Natural killer cell treated with Interleukin-12 subunit alpha and Interleukin-12 subunit beta and Interleukin-15 and Interleukin-18, amount 100 ng/mL, for 72 hours (primary cell): Measurements from ENCODE around the gene PSME3IP1. TPM values are rescaled to one million over a fixed set of nuclear protein-coding genes. Genes with fewer than 3 reads are reported as not detected.
A peak's percentile ranks its signal among the peaks of the same experiment; 100 is the strongest.
"Not testable (repeated sequence)": the region's sequence is repeated elsewhere in the genome, so short reads cannot be mapped to it uniquely, and the experiment has no call there.

Source experiments
- ATAC-seq, 2 donors: fragments of 150-1000 bp; cut with Tn5 transposase in 1 of 2; sonication (Bioruptor Pico), chemical (Tn5 transposase) in 1 of 2; 2 replicates each; pipeline ENCODE4 v1.10.0; 2021
- DNase-seq: peaks from one replicate; pipeline ENCODE4 v3.0.0; 2022; ENCODE audit warnings: low spot score
- H3K27ac Mint-ChIP-seq, 2 donors: 1 replicate in 1 of 2; 2 replicates in 1 of 2; pipeline ENCODE4 v1.8.0; 2022; ENCODE audit warnings: mixed read lengths in 2 of 2, mild to moderate bottlenecking in 1 of 2, moderate library complexity in 1 of 2
- H3K27me3 Mint-ChIP-seq, 2 donors: 1 replicate in 1 of 2; 2 replicates in 1 of 2; pipeline ENCODE4 v1.8.0; 2022; ENCODE audit warnings: mixed read lengths in 2 of 2
- H3K36me3 Mint-ChIP-seq: one replicate; pipeline ENCODE4 v1.8.0; 2022; ENCODE audit warnings: mixed read lengths
- H3K4me1 Mint-ChIP-seq, 2 donors: 1 replicate in 1 of 2; 2 replicates in 1 of 2; pipeline ENCODE4 v1.8.0; 2022; ENCODE audit warnings: low read depth in 2 of 2, mixed read lengths in 2 of 2, mild to moderate bottlenecking in 1 of 2
- H3K4me3 Mint-ChIP-seq: one replicate; pipeline ENCODE4 v1.8.0; 2022; ENCODE audit warnings: mixed read lengths
- H3K9me3 Mint-ChIP-seq: 2 replicates; pipeline ENCODE4 v1.8.0; 2022; ENCODE audit warnings: mixed read lengths
- total RNA-seq, 2 donors: library from RNA; stranded (reverse); gene quantifications; one replicate each; pipeline ENCODE4 v1.2.3, GENCODE V29; 2022

Gene PSME3IP1
- total RNA-seq, 2 donors from 2014 or later = 117 to 121 TPM

DNA sequence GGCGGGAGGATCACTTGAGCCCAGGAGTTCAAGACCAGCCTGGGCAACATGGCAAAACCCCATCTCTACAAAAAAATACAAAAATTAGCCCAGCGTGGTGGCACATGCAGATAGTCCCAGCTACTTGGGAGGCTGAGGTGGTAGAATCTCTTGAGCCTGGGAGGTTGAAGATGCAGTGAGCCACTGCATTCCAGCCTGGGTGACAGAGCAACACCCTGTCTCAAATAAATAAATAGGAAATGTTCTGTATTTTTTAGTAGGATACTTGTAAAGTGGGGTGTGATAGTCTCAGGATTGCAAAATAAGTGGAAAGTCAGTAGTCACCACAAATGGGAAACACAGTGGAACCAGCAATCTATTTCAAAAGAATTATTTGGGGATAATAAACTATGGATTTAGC is 4.3 kb upstream of the PSME3IP1 start:
- Mint-ChIP-seq H3K4me1 (peaks cover 34 to 35% of the 10 kb centered on the region in 2 donors), H3K27ac (no peak overlapping the region), H3K27me3 (no peaks in the 10 kb centered on the region), H3K9me3 (no peaks in the 10 kb centered on the region), H3K4me3 (no peak overlapping the region), H3K36me3 (no peaks in the 10 kb centered on the region)
- ATAC-seq = no peak
- DNase-seq = no peak

DNA sequence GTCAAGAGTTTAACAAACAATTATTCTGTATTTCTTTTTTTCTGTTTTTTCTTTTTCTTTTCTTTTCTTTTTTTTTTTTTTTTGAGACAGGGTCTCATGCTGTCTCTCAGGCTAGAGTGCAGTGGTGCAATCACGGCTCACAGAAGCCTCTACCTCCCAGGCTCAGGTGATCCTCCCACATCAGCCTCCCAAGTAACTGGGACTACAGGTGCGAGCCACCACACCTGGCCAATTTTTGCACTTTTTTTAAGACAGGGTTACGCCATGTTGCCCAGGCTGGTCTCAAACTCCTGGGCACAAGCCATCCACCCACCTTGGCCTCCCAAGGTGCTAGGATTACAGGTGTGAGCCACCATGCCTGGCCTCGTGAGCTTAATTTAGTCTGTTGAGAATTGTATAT is 3.7 kb upstream of the PSME3IP1 start:
- H3K27me3 Mint-ChIP-seq, H3K27ac Mint-ChIP-seq, H3K36me3 Mint-ChIP-seq, H3K4me3 Mint-ChIP-seq, H3K9me3 Mint-ChIP-seq, DNase-seq, ATAC-seq: not testable (repeated sequence)
- peaks cover 37 to 39% of the 10 kb centered on the region in 2 donors for H3K4me1 Mint-ChIP-seq

GRCh38 chr16:57188711-57189002 is 2.8 kb upstream of the PSME3IP1 start:
- Mint-ChIP-seq H3K27me3 (no peaks in the 10 kb centered on the region), H3K9me3 (no peaks in the 10 kb centered on the region), H3K27ac (no peak overlapping the region), H3K36me3 (no peaks in the 10 kb centered on the region), H3K4me3 (peak overlapping the region; percentile 99), H3K4me1 (peaks cover 40% of the 10 kb centered on the region in 2 donors)
- no peak for ATAC-seq
- no peak for DNase-seq

DNA sequence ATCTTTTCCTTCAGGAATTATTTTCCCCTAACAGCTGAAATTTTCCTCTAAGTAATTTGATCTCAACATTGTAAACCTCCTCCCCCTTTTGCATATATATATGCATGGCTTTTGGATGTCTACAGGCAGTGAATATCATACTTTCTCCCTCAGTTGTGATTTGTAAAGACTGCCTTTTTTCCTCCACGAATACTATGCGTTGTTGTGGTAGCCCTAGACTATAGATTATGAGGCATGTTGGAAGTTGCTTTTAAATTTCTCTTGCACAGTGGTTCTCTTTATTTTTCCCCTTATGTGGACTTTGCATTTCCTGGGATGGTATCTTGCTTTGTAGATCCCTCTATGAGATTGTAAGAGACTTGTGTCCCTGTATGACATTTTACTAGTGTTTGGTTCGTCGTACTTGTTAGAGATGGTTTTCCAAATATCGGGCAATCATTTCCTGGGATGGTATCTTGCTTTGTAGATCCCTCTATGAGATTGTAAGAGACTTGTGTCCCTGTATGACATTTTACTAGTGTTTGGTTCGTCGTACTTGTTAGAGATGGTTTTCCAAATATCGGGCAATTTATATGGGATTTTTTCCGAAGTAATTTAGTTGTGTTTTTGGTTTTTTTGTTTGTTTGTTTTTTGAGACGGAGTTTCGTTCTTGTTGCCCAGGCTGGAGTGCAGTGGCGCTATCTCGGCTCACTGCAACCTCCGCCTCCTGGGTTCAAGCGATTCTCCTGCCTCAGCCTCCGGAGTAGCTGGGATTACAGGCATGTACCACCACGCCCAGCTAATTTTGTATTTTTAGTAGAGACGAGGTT is 2.3 kb upstream of the PSME3IP1 start:
- DNase-seq, H3K27me3 Mint-ChIP-seq, ATAC-seq, H3K9me3 Mint-ChIP-seq, H3K36me3 Mint-ChIP-seq: not testable (repeated sequence)
- Mint-ChIP-seq H3K4me3 (peak overlapping the region; percentile 99), H3K27ac (peak overlapping the region in 1 of 2 donors; percentile 98), H3K4me1 (peaks cover 38 to 39% of the 10 kb centered on the region in 2 donors)

DNA sequence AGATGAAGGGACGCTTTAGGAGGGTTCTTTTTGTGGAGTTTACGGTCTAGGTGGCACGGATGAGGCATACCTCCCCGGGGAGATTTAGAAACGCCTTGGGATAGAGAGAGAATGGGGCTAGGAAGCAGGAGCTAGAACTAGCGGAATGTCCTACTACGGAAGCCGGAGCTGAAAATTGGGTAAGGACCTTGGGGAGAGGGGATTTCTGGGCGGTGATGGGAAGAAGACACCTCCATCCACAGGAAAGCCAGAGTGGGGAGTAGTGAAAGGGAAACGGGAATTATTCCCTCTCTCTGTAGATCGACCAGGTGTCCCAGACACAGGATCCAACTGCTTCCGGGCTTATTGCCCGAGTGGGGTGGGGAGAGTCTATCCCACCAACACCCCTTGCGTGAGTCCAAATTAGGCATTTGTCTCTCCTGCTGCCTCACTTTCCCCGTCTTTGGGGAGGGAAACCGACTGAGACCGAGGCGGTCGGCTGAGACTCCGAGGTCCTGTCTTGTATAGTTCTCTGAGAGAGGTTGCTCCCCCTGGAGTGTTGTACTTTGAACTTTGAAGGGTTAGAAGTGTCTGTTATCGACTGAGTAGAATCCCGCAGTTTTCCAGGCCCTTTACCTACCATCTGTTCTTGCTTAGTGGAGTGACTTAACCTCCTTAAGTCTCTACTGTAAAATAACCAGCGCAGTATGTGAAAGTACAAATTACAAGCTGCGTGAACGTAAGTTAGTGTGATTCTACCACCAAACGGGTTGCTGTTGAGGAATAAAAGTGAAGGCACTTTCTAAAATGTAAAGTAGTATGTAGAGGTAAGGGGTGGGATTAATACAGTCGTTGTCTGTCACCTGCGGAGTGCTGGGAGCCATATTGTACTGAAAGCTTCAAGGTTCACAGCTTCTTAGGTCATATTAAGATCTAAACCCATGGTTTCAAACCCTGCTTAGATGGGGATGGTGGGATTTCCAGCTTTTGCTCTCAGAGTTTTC is 1.3 kb upstream of the PSME3IP1 start:
- H3K27me3 Mint-ChIP-seq = no peaks in the 10 kb centered on the region
- DNase-seq (no peak), ATAC-seq (no peak)
- H3K4me3 Mint-ChIP-seq = peak overlapping the region; percentile 99
- H3K4me1 Mint-ChIP-seq = peaks cover 35 to 39% of the 10 kb centered on the region in 2 donors
- H3K36me3 Mint-ChIP-seq = no peaks in the 10 kb centered on the region
- peak overlapping the region; percentile 90 to 98 for H3K27ac Mint-ChIP-seq
- no peaks in the 10 kb centered on the region for H3K9me3 Mint-ChIP-seq

GRCh38 chr16:57185446-57185944 is 344 bp downstream of the PSME3IP1 start:
- no peaks in the 10 kb centered on the region for H3K9me3 Mint-ChIP-seq
- H3K27me3 Mint-ChIP-seq = no peaks in the 10 kb centered on the region
- H3K27ac Mint-ChIP-seq = peak overlapping the region; percentile 90 to 98
- no peaks in the 10 kb centered on the region for H3K36me3 Mint-ChIP-seq
- DNase-seq = peak; percentile 73
- H3K4me3 Mint-ChIP-seq = peak overlapping the region; percentile 99
- peak; percentile 30 to 42 for ATAC-seq
- peaks cover 35 to 36% of the 10 kb centered on the region in 2 donors for H3K4me1 Mint-ChIP-seq

DNA sequence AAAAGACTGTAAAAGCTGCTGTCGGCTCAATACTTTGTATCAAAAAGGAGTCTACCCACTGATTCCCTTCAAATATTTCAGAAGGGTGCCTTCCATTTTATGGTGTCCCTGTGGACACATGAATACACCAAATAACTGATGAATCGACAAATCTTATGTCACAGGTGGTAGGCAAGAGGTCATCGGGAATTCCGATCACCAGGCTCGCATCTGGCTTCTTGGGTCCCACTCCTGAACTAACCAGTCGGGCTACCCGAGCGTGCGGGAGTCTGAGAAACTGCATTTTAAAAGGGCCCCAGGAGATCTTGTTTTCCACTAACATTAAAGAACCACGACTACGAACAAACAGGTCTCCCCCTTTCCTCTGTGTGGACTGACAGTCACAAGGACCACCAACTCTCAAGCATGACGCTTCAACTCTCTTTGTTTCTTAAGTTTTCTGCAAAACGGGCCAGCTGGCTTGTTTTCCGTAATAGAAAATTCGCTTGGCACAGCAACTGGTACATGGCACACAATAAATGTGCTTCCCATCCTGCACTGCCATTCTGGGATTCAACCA is 873 bp downstream of the PSME3IP1 start:
- no peak for ATAC-seq
- Mint-ChIP-seq H3K27ac (peak overlapping the region; percentile 90 to 98), H3K27me3 (no peaks in the 10 kb centered on the region), H3K9me3 (no peaks in the 10 kb centered on the region), H3K4me1 (peaks cover 35 to 36% of the 10 kb centered on the region in 2 donors), H3K36me3 (no peaks in the 10 kb centered on the region), H3K4me3 (peak overlapping the region; percentile 99)
- DNase-seq = no peak

DNA sequence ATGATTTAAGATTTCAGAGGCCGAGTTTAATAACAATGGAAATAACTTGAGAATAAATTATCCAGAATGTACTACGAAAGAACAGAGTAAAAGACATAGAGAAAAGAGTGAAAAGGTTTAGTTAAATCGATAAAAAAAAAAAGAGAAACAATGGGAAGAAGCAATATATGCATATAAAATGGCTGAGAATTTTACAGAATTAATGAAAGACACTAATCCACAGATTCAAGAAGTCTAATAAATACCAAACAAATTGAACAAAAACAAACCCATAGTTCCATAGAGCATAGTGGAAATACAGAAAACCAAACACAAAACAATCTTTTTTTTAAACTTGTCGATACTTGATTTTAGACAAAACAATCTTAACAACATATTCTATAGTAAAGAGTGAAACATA is 1.7 kb downstream of the PSME3IP1 start:
- Mint-ChIP-seq H3K4me1 (peaks cover 35 to 36% of the 10 kb centered on the region in 2 donors), H3K27ac (peak overlapping the region; percentile 90 to 98), H3K4me3 (peak overlapping the region; percentile 99), H3K27me3 (no peaks in the 10 kb centered on the region), H3K36me3 (no peaks in the 10 kb centered on the region), H3K9me3 (no peaks in the 10 kb centered on the region)
- no peak for ATAC-seq
- DNase-seq = no peak

DNA sequence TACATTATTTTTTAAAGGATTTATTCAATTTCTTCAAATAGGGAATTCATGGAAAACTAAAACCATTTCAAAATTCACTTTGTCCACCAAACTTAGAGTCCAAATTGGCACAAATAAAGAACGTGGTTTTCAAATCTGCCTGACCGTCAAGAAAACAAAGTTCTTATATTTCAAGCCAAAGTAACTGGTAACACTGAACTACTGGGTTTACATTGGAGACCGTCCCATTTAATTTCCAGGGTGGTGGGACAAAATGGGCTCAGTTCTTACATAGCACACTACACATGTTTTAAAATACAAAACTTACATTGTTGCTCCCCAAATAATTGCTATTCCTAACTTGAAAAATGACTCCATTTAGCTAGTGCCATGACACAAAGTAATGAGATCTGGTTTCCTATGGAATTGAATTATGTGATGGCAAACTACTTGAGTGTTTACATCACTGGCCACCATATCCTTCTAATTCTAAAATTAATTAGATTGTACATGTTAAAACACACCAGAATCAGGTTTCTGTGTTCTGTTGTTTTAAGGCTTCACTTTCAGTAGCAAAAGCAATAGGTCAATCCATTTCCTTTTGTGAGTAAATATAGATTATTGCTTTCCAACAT is 6.5 kb downstream of the PSME3IP1 start:
- DNase-seq = no peak
- no peaks in the 10 kb centered on the region for H3K27me3 Mint-ChIP-seq
- no peak for ATAC-seq
- no peak overlapping the region for H3K4me3 Mint-ChIP-seq
- H3K36me3 Mint-ChIP-seq = no peaks in the 10 kb centered on the region
- no peaks in the 10 kb centered on the region for H3K9me3 Mint-ChIP-seq
- H3K27ac Mint-ChIP-seq = no peak overlapping the region
- peaks cover 7 to 9% of the 10 kb centered on the region in 2 donors for H3K4me1 Mint-ChIP-seq

GRCh38 chr16:57178793-57179212 is 7.0 kb downstream of the PSME3IP1 start:
- no peak for ATAC-seq
- no peak for DNase-seq
- peaks cover 2 to 6% of the 10 kb centered on the region in 2 donors for H3K4me1 Mint-ChIP-seq
- H3K27ac Mint-ChIP-seq = no peak overlapping the region
- no peaks in the 10 kb centered on the region for H3K27me3 Mint-ChIP-seq
- H3K36me3 Mint-ChIP-seq = no peaks in the 10 kb centered on the region
- H3K9me3 Mint-ChIP-seq = no peaks in the 10 kb centered on the region
- H3K4me3 Mint-ChIP-seq = no peak overlapping the region

DNA sequence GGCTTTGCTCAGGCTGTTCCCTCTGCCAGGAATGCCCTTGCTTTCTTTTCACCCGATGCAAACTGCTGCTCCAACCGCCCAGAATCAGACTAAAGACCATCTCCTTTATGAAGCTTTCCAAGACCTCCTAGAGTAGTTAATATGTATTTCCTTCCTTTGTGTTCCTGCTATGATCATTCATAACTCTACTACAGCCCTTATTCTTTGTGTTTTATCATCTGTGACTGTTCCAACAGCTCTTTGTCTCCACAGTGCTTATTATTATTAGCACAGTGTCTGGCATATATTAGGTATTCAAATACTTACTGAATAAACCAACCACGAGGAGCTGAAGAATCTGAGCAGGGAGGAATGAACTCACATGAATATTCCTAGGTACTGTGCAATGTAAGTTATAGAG is 7.6 kb downstream of the PSME3IP1 start:
- no peak for ATAC-seq
- no peaks in the 10 kb centered on the region for H3K9me3 Mint-ChIP-seq
- no peak overlapping the region for H3K27ac Mint-ChIP-seq
- peaks cover 0 to 4% of the 10 kb centered on the region in 2 donors for H3K4me1 Mint-ChIP-seq
- H3K4me3 Mint-ChIP-seq = no peak overlapping the region
- H3K27me3 Mint-ChIP-seq = no peaks in the 10 kb centered on the region
- no peaks in the 10 kb centered on the region for H3K36me3 Mint-ChIP-seq
- no peak for DNase-seq

DNA sequence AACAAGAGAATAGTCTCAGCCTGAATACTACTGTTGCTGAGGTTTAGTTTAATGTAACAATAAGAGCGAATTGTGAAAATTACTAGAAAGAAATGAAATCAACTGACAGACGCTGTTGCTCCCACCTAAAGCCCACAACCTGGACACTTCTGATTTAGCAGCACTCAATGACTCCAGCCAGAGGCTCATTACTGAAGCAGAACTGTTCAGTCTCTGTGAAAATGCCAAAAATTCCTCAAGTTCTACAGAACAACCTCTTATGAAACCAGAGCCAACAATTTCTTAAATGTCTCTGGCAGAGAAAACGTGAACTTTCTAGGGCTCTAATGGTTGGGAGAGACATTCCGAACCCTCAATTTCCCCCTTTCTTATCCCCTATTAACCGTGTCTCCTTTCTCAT is 9.9 kb downstream of the PSME3IP1 start:
- Mint-ChIP-seq H3K9me3 (no peaks in the 10 kb centered on the region), H3K27ac (no peak overlapping the region)

GRCh38 chr16:57172721-57173290 is 13.0 kb downstream of the PSME3IP1 start:
- Mint-ChIP-seq H3K4me3 (no peak overlapping the region), H3K27me3 (no peaks in the 10 kb centered on the region), H3K27ac (no peak overlapping the region), H3K36me3 (peaks cover 19% of the 10 kb centered on the region), H3K9me3 (no peaks in the 10 kb centered on the region), H3K4me1 (no peaks in the 10 kb centered on the region)
- no peak for DNase-seq
- no peak for ATAC-seq

More for the DNA sequence above, 9.9 kb downstream of the PSME3IP1 start:
- DNase-seq (no peak), ATAC-seq (no peak)
- H3K27me3 Mint-ChIP-seq = no peaks in the 10 kb centered on the region
- H3K4me1 Mint-ChIP-seq = no peaks in the 10 kb centered on the region
- H3K36me3 Mint-ChIP-seq = peaks cover 11% of the 10 kb centered on the region
- H3K4me3 Mint-ChIP-seq = no peak overlapping the region
